IPS DF 19.7 (cell line): Measurements from ENCODE around the gene CDK7.
"Not testable (repeated sequence)": the region's sequence is repeated elsewhere in the genome, so short reads cannot be mapped to it uniquely, and the experiment has no call there.

Source experiments
- DNase-seq: peaks from one replicate; pipeline ENCODE4 v3.0.0-alpha.2; 2013; ENCODE audit warnings: low read depth, low spot score

CDK7 gene

GRCh38 chr5:69234457-69235268, at the start of gene CDK7:
CDK7 (plus strand) TSS chr5:69234886; CDS start chr5:69234976, 90 bp downstream.
- peak; percentile 82 for DNase-seq

GRCh38 chr5:69187342-69187741, 47.3 kb upstream of the CDK7 start:
- no peak for DNase-seq

GRCh38 chr5:69188811-69189161, 45.9 kb upstream of the CDK7 start:
- DNase-seq = no peak

GRCh38 chr5:69189162-69190086, 45.3 kb upstream of the CDK7 start, which contains the start of gene CENPH:
CENPH (plus strand) TSS chr5:69189583; CDS start chr5:69189635, 52 bp downstream.
- DNase-seq = peak; percentile 70

- no peak for DNase-seq
Observed at GRCh38 chr5:69202497-69202896, 32.2 kb upstream of the CDK7 start.

- no peak for DNase-seq
Observed at GRCh38 chr5:69206528-69207190, 28.0 kb upstream of the CDK7 start.

- no peak for DNase-seq
Observed at GRCh38 chr5:69209602-69210001, 25.1 kb upstream of the CDK7 start.

- no peak for DNase-seq
Observed at GRCh38 chr5:69211200-69211599, 23.5 kb upstream of the CDK7 start.

GRCh38 chr5:69212022-69212421, 22.7 kb upstream of the CDK7 start:
- no peak for DNase-seq

GRCh38 chr5:69213513-69214215, 21.0 kb upstream of the CDK7 start:
- DNase-seq = no peak

GRCh38 chr5:69217151-69217511, 17.6 kb upstream of the CDK7 start:
- no peak for DNase-seq

GRCh38 chr5:69217548-69218526, 16.8 kb upstream of the CDK7 start:
- peak; percentile 67 for DNase-seq

GRCh38 chr5:69219939-69220338, 14.7 kb upstream of the CDK7 start:
- DNase-seq = no peak

GRCh38 chr5:69220371-69220770, 14.3 kb upstream of the CDK7 start:
- DNase-seq = not testable (repeated sequence)

- not testable (repeated sequence) for DNase-seq
Observed at GRCh38 chr5:69220833-69221232, 13.9 kb upstream of the CDK7 start.

- DNase-seq = no peak
Observed at GRCh38 chr5:69224520-69224919, 10.2 kb upstream of the CDK7 start.

- no peak for DNase-seq
Observed at GRCh38 chr5:69225860-69226259, 8.8 kb upstream of the CDK7 start.

- DNase-seq = no peak
Observed at GRCh38 chr5:69230181-69230580, 4.5 kb upstream of the CDK7 start.

GRCh38 chr5:69231281-69231680, 3.4 kb upstream of the CDK7 start:
- no peak for DNase-seq

- no peak for DNase-seq
Observed at GRCh38 chr5:69231851-69232250, 2.8 kb upstream of the CDK7 start.
